ENCODE measurements around the gene TRRAP. TPM values are rescaled to one million over a fixed set of nuclear protein-coding genes. Genes with fewer than 3 reads are reported as not detected.

The TRRAP gene
- 14.2 and 14.8 TPM in 2 replicates for polyA plus RNA-seq (2013)

GRCh38 chr7:98878365-98879197, at the start of gene TRRAP:
TSS of gene TRRAP (plus strand) at chr7:98878532. CDS start at chr7:98881151, 2,619 bp downstream.
- Histone ChIP-seq H4K12ac (ENCODE audit: low read depth, low read length) (peak within 1 kb of the TSS; percentile 93), H4K8ac (ENCODE audit: low read depth, low read length) (peak within 1 kb of the TSS; percentile 100), H3K79me1 (ENCODE audit: low read length) (peaks cover 14% of the 10 kb centered on the region), H3K9ac (ENCODE audit: low read length) (peak within 1 kb of the TSS; percentile 98), H2BK120ac (ENCODE audit: insufficient read depth, low read length, poor library complexity) (peak within 1 kb of the TSS; percentile 99), H3K79me2 (ENCODE audit: control insufficient read depth, insufficient read depth, low read length, poor library complexity) (peaks cover 16% of the 10 kb centered on the region), H2BK5ac (ENCODE audit: low read depth, low read length, poor library complexity) (peak within 1 kb of the TSS; percentile 96), H3K14ac (ENCODE audit: low read length) (peak within 1 kb of the TSS; percentile 100), H3K27me3 (ENCODE audit: insufficient read depth, low read length) (no peaks in the 10 kb centered on the region), H3K27ac (ENCODE audit: low read depth, low read length) (peak within 1 kb of the TSS; percentile 88), H3K9me3 (ENCODE audit: insufficient read depth, low read depth, low read length) (no peaks in the 10 kb centered on the region), H3K18ac (ENCODE audit: low read length) (peak within 1 kb of the TSS; percentile 99), H4K91ac (ENCODE audit: low read depth, low read length) (peak within 1 kb of the TSS; percentile 99), H2AK5ac (ENCODE audit: low read length) (peak within 1 kb of the TSS; percentile 95), H3K4me3 (ENCODE audit: low read depth, low read length) (peak within 1 kb of the TSS; percentile 96), H3K4me1 (ENCODE audit: control insufficient read depth in 1 of 2, insufficient read depth in 2 of 2, low read length in 2 of 2) (peaks cover 4 to 9% of the 10 kb centered on the region in 2 experiments), H3K23ac (ENCODE audit: low read length) (no peak within 1 kb of the TSS), H2BK12ac (ENCODE audit: low read length) (peak within 1 kb of the TSS; percentile 19), H3K4ac (ENCODE audit: low read depth, low read length) (peak within 1 kb of the TSS; percentile 99), H2AFZ (ENCODE audit: insufficient read depth, low read length, poor library complexity) (peak within 1 kb of the TSS; percentile 97), H3K4me2 (ENCODE audit: low read length) (peak within 1 kb of the TSS; percentile 97), H3K36me3 (ENCODE audit: control insufficient read depth in 1 of 2, insufficient read depth in 2 of 2, low read length in 2 of 2) (peaks cover 14 to 15% of the 10 kb centered on the region in 2 experiments)
- no CpG with 5 or more reads among the region's 113 CpGs for WGBS (ENCODE audit: extremely low coverage, insufficient coverage, insufficient read length)
- peak in 1 of 2 donors; percentile 63 for DNase-seq

- H2AFZ ChIP-seq (ENCODE audit: insufficient read depth, low read length, poor library complexity) = no peak overlapping the region
Observed at GRCh38 chr7:98830972-98831548, 47.3 kb upstream of the TRRAP start.

GRCh38 chr7:98831641-98832221, 46.6 kb upstream of the TRRAP start:
- H3K18ac ChIP-seq (ENCODE audit: low read length) = no peak overlapping the region
- no peak overlapping the region for H3K4me3 ChIP-seq (ENCODE audit: low read depth, low read length)
- H3K79me1 ChIP-seq (ENCODE audit: low read length) = no peaks in the 10 kb centered on the region
- no CpG with 5 or more reads among the region's 8 CpGs for WGBS (ENCODE audit: extremely low coverage, insufficient coverage, insufficient read length)
- no peak overlapping the region for H2BK12ac ChIP-seq (ENCODE audit: low read length)
- no peak overlapping the region for H4K12ac ChIP-seq (ENCODE audit: low read depth, low read length)
- no peaks in the 10 kb centered on the region for H3K79me2 ChIP-seq (ENCODE audit: control insufficient read depth, insufficient read depth, low read length, poor library complexity)
- H2BK120ac ChIP-seq (ENCODE audit: insufficient read depth, low read length, poor library complexity) = no peak overlapping the region
- no peaks in the 10 kb centered on the region for H3K36me3 ChIP-seq (ENCODE audit: control insufficient read depth in 1 of 2, insufficient read depth in 2 of 2, low read length in 2 of 2)
- H2AFZ ChIP-seq (ENCODE audit: insufficient read depth, low read length, poor library complexity) = no peak overlapping the region
- no peak overlapping the region for H3K4ac ChIP-seq (ENCODE audit: low read depth, low read length)
- no peaks in the 10 kb centered on the region for H3K27me3 ChIP-seq (ENCODE audit: insufficient read depth, low read length)
- H2AK5ac ChIP-seq (ENCODE audit: low read length) = no peak overlapping the region
- H3K9me3 ChIP-seq (ENCODE audit: insufficient read depth, low read depth, low read length) = peaks cover 1% of the 10 kb centered on the region
- no peaks in the 10 kb centered on the region for H3K4me1 ChIP-seq (ENCODE audit: control insufficient read depth in 1 of 2, insufficient read depth in 2 of 2, low read length in 2 of 2)
- no peak overlapping the region for H2BK5ac ChIP-seq (ENCODE audit: low read depth, low read length, poor library complexity)
- no peak overlapping the region for H3K9ac ChIP-seq (ENCODE audit: low read length)
- H3K14ac ChIP-seq (ENCODE audit: low read length) = no peak overlapping the region
- no peak overlapping the region for H4K91ac ChIP-seq (ENCODE audit: low read depth, low read length)
- peak in 1 of 2 donors; percentile 48 for DNase-seq
- no peak overlapping the region for H3K27ac ChIP-seq (ENCODE audit: low read depth, low read length)
- H3K4me2 ChIP-seq (ENCODE audit: low read length) = no peak overlapping the region
- H4K8ac ChIP-seq (ENCODE audit: low read depth, low read length) = no peak overlapping the region
- no peak overlapping the region for H3K23ac ChIP-seq (ENCODE audit: low read length)

More at GRCh38 chr7:98830972-98831548, 47.3 kb upstream of the TRRAP start:
- H3K27ac ChIP-seq (ENCODE audit: low read depth, low read length) = no peak overlapping the region
- H3K4me2 ChIP-seq (ENCODE audit: low read length) = no peak overlapping the region
- no peak overlapping the region for H2BK5ac ChIP-seq (ENCODE audit: low read depth, low read length, poor library complexity)
- no peak overlapping the region for H3K14ac ChIP-seq (ENCODE audit: low read length)
- no peaks in the 10 kb centered on the region for H3K27me3 ChIP-seq (ENCODE audit: insufficient read depth, low read length)
- H4K91ac ChIP-seq (ENCODE audit: low read depth, low read length) = no peak overlapping the region
- peaks cover 1% of the 10 kb centered on the region for H3K9me3 ChIP-seq (ENCODE audit: insufficient read depth, low read depth, low read length)
- no peaks in the 10 kb centered on the region for H3K79me2 ChIP-seq (ENCODE audit: control insufficient read depth, insufficient read depth, low read length, poor library complexity)
- no peaks in the 10 kb centered on the region for H3K4me1 ChIP-seq (ENCODE audit: control insufficient read depth in 1 of 2, insufficient read depth in 2 of 2, low read length in 2 of 2)
- whole genome bisulfite sequencing (ENCODE audit: extremely low coverage, insufficient coverage, insufficient read length) = no CpG with 5 or more reads among the region's 2 CpGs
- no peak overlapping the region for H4K8ac ChIP-seq (ENCODE audit: low read depth, low read length)
- no peak overlapping the region for H3K9ac ChIP-seq (ENCODE audit: low read length)
- H3K18ac ChIP-seq (ENCODE audit: low read length) = no peak overlapping the region
- H4K12ac ChIP-seq (ENCODE audit: low read depth, low read length) = no peak overlapping the region
- H2BK12ac ChIP-seq (ENCODE audit: low read length) = no peak overlapping the region
- no peak overlapping the region for H2BK120ac ChIP-seq (ENCODE audit: insufficient read depth, low read length, poor library complexity)
- no peak overlapping the region for H3K4ac ChIP-seq (ENCODE audit: low read depth, low read length)
- H2AK5ac ChIP-seq (ENCODE audit: low read length) = no peak overlapping the region
- H3K4me3 ChIP-seq (ENCODE audit: low read depth, low read length) = no peak overlapping the region
- no peaks in the 10 kb centered on the region for H3K79me1 ChIP-seq (ENCODE audit: low read length)
- DNase-seq = no peak
- no peak overlapping the region for H3K23ac ChIP-seq (ENCODE audit: low read length)
- H3K36me3 ChIP-seq (ENCODE audit: control insufficient read depth in 1 of 2, insufficient read depth in 2 of 2, low read length in 2 of 2) = no peaks in the 10 kb centered on the region

GRCh38 chr7:98833022-98833421, 45.3 kb upstream of the TRRAP start:
- H3K14ac ChIP-seq (ENCODE audit: low read length) = no peak overlapping the region
- H2AFZ ChIP-seq (ENCODE audit: insufficient read depth, low read length, poor library complexity) = no peak overlapping the region
- no peak overlapping the region for H3K9ac ChIP-seq (ENCODE audit: low read length)
- H3K4ac ChIP-seq (ENCODE audit: low read depth, low read length) = no peak overlapping the region
- peaks cover 1% of the 10 kb centered on the region for H3K9me3 ChIP-seq (ENCODE audit: insufficient read depth, low read depth, low read length)
- H3K18ac ChIP-seq (ENCODE audit: low read length) = no peak overlapping the region
- H3K27me3 ChIP-seq (ENCODE audit: insufficient read depth, low read length) = no peaks in the 10 kb centered on the region
- no peak for DNase-seq
- no CpG with 5 or more reads among the region's 2 CpGs for WGBS (ENCODE audit: extremely low coverage, insufficient coverage, insufficient read length)
- H3K23ac ChIP-seq (ENCODE audit: low read length) = no peak overlapping the region
- H4K8ac ChIP-seq (ENCODE audit: low read depth, low read length) = no peak overlapping the region
- H3K79me1 ChIP-seq (ENCODE audit: low read length) = no peaks in the 10 kb centered on the region
- H3K27ac ChIP-seq (ENCODE audit: low read depth, low read length) = no peak overlapping the region
- H2AK5ac ChIP-seq (ENCODE audit: low read length) = no peak overlapping the region
- H3K4me3 ChIP-seq (ENCODE audit: low read depth, low read length) = no peak overlapping the region
- H2BK12ac ChIP-seq (ENCODE audit: low read length) = no peak overlapping the region
- no peaks in the 10 kb centered on the region for H3K36me3 ChIP-seq (ENCODE audit: control insufficient read depth in 1 of 2, insufficient read depth in 2 of 2, low read length in 2 of 2)
- no peaks in the 10 kb centered on the region for H3K4me1 ChIP-seq (ENCODE audit: control insufficient read depth in 1 of 2, insufficient read depth in 2 of 2, low read length in 2 of 2)
- H2BK120ac ChIP-seq (ENCODE audit: insufficient read depth, low read length, poor library complexity) = no peak overlapping the region
- no peak overlapping the region for H2BK5ac ChIP-seq (ENCODE audit: low read depth, low read length, poor library complexity)
- no peak overlapping the region for H3K4me2 ChIP-seq (ENCODE audit: low read length)
- H4K91ac ChIP-seq (ENCODE audit: low read depth, low read length) = no peak overlapping the region
- no peaks in the 10 kb centered on the region for H3K79me2 ChIP-seq (ENCODE audit: control insufficient read depth, insufficient read depth, low read length, poor library complexity)
- H4K12ac ChIP-seq (ENCODE audit: low read depth, low read length) = no peak overlapping the region
